GM21360 (cell line): ENCODE data around the gene TRANK1.
"Not testable (repeated sequence)": the region's sequence is repeated elsewhere in the genome, so short reads cannot be mapped to it uniquely, and the experiment has no call there.

ENCODE experiments used
- ATAC-seq: cut with Tn5 transposase; IDR thresholded peaks from one replicate; pipeline ENCODE4 v1.9.1; 2021; ENCODE audit warnings: mild to moderate bottlenecking, moderate library complexity; ENCODE audit not compliant: unreplicated experiment

Gene TRANK1

DNA sequence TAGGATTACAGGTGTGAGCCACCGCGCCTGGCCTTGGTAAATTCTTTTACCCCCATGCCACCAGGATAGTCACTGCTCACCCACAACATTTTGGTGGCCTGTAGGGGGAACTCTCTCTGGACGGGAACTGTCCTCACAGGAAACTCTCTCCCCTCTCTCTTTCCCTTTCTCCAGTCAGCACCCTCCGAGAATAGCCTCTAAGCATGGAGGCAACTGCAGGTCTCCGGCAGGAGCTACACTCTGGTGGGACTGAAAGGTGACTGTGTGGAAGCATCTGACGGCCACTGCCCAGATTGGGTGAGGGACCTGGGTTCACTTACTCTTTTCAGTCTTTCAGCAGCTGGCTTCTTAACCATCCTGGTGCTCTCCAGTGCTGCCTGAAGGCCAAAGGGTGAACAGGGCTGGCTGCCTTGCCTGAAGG, 21.3 kb downstream of the TRANK1 start:
- ATAC-seq = no peak

- ATAC-seq = no peak
Observed at GRCh38 chr3:36920884-36921567, 23.8 kb downstream of the TRANK1 start.

- no peak for ATAC-seq
Observed at GRCh38 chr3:36919439-36920160, 25.3 kb downstream of the TRANK1 start.

GRCh38 chr3:36918050-36918449, 26.8 kb downstream of the TRANK1 start:
- peak; percentile 87 for ATAC-seq

- peak; percentile 96 for ATAC-seq
Observed at GRCh38 chr3:36911990-36912804, 32.7 kb downstream of the TRANK1 start.

GRCh38 chr3:36909666-36910065, 35.2 kb downstream of the TRANK1 start:
- ATAC-seq = no peak

DNA sequence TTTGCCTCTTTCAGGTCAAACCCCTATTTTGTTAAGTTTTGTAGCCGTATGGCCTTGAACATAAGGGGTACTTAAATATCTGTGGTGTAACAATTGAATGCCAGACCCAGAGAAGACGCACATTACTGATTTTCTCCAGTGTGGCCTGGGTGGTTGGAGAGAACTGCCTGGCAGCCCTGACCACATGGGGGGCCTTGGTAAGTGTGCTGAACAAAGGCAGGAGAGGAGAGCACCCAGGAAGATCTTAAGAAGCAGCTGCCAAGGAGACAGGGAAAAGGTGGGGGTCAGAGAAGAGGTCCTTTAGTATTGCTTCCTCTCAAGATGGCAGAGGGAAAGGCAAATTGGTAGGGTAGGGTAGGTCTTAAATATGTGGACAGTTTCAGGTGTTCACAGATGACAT, 35.7 kb downstream of the TRANK1 start:
- no peak for ATAC-seq

GRCh38 chr3:36908647-36909180, 36.1 kb downstream of the TRANK1 start:
- ATAC-seq = no peak

GRCh38 chr3:36907911-36908646, 36.8 kb downstream of the TRANK1 start:
- no peak for ATAC-seq

- no peak for ATAC-seq
Observed at GRCh38 chr3:36906504-36907149, 38.2 kb downstream of the TRANK1 start.

DNA sequence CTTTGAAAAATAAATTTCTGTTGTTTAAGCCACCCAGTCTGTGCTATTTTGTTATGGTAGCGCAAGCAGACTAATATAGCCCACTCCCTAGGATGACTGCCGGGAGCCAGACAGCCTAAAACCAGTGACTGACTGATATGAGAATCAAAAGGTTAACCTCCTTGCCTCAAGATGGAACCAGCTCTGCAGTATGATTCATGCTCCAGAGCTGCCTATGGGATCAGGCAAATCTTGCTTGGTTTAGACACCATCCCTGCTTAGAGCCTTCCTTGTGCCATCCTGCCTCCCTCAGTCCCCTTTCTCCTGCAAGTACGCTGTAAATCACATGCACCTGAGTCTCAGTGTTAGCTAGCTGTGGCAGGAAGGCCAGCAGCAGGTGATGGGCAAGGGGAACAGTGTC, 39.3 kb downstream of the TRANK1 start:
- no peak for ATAC-seq

GRCh38 chr3:36904641-36905040, 40.2 kb downstream of the TRANK1 start:
- no peak for ATAC-seq

DNA sequence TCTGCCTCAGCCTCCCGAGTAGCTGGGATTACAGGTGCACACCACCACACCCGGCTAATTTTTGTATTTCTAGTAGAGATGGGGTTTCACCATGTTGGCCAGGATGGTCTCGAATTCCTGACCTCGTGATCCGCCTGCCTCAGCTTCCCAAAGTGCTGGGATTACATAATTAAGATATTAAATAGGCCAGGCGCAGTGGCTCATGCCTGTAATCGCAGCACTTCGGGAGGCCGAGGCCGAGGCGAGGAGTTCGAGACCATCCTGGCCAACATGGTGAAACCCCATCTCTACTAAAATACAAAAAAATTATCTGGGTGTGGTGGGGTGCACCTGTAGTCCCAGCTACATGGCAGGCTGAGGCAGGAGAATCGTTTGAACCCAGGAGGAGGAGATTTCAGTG, 40.8 kb downstream of the TRANK1 start:
- ATAC-seq = not testable (repeated sequence)

DNA sequence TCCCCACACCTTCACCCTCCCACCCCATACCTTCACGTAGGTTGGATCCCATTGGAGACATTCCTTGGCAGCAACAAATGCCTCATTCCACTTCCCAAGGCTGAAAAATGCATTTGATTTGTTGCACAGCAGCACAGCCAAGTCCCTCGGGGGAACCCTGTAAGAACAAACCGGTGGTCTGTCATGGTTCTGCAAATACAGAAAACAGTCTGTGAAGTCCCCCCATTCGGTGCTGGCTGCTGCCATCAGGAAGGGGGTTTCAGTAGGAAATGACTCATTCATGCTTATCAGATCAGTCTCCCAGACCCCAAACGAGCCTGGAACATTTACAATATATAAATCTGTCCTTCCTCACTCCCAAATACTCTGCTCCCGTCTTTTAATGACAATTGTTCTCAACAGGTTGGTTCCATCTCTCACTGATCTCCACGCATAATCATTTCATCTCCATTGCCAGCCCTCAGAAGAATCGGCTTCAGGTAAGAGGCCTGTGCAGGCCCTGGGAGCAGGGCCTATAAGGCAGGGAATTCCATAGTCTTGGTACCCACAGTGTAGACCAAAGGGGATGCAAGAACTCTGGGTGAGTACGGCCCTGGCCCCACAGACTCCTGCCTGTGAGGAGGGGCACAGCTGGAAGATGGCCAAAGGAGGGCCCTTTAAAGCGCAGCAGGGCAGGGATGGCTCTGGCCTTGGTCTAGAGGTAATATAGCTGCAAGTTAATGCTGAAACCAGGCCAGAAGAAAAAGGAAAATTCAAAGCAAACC, 41.6 kb downstream of the TRANK1 start:
- no peak for ATAC-seq

DNA sequence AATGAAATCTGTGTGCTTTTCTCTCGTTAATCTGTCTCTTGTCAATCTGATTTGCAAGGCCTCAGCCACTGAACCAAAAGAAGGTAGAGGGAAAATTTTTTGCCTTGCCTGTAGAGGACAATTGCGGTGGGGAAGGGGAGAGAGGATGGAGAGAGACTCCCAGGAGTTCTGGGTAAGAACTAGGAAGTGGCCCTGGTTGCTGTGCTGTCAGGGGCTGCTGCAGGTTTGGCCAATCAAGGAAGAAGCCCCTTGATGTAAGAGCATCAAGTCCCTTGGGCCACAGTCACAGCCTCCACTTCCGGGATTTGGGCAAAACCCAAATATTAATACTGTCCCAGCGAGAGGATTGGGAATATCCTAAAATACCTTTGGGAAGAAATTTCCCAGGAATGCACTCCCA, 43.3 kb downstream of the TRANK1 start:
- ATAC-seq = no peak

DNA sequence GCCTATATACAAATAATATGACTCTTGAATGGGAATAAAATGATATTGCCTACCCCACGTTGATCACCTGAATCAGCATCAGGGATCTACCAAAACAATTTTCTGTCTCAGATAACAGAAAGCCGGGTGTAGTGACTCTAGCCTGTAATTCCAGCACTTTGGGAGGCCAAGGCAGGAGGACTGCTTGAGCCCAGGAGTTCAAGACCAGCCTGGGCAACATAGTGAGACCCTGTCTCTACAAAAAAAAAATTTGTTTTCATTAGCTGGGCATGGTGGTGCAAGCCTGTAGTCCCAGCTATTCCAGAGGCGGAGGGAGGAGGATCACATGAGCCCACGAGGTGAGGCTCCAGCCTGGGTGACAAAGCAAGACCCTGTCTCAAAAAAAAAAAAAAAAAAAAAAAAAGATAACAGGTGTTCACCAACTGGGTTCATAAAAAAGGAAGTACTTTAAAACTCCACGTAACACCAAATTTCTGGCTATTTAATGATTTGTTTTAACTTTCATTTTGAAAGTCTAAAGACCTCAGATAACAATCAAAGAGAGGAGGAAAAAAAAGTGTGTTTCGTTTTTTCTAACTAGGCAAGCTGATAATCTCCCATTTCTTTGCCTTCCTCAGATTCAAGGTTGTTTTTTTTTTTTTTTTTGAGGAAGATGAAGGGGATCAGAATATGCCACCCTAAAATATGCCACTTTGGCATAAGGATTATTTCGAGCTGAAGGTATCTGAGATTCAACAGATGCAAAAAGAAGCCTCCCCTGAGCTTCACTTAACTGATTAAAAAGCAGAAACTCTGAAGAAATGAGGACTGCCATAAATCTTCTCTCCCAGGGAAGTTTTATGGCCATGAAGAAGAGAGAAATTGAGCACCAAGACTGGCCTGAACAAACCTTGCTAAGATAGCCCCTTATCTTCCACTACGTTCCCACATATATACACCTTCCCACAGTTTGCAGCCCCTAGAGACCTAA, 44.1 kb downstream of the TRANK1 start:
- ATAC-seq = no peak

DNA sequence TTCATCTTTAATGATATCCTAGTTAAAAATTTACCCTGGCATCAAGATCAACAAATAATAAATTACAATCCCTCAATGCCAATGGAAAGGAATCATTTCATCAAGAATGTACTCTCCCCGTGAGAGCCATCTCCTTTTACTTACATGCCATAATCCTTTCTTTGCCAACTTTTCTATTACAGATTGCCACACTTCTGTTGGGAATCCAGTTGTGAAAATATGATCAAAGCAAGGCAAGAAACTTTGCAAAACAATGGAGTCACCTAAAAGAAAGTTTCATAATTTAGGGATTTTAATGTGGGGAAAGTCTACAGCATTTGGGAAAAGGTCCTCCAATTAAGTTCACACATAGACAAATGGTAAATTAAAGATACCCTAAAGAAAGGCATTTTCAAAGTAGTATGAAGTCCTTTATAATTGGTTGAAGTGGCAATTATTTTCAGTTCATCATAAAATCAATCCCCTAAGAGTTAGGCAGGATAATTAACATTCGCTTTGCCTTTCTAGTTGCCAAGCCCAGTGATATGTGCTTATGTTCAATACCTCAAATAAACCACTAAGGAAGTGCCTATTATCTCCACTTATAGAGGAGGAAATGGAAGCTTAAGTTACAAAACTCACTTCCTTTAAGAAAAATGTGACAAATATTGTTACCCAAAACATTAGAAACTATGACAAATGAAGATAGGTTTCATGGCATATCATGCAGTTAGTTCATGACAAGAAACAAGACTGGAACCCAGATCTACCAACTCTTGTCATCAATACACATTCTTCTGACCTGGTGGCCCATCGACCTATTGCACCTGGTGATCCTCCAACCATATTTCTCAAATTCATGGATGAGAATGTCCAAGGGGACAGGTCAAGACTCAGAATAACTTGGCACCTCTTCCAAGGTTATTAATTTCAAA, 49.1 kb downstream of the TRANK1 start:
- ATAC-seq = no peak
